Mesenchymal stem cell (in vitro differentiated cells and primary cell): ENCODE results near the gene UBE2E1.

Experiments
- DNase-seq: peaks from one replicate; pipeline ENCODE4 v3.0.0-alpha.2; 2013
- H2AFZ ChIP-seq: one replicate; pipeline ENCODE4 v1.6.1; 2013; ENCODE audit warnings: low read depth, mild to moderate bottlenecking, control low read depth, inconsistent platforms, low read length, moderate library complexity
- H2AK5ac ChIP-seq: 2 replicates; pipeline ENCODE4 v1.6.1; 2013; ENCODE audit warnings: low read length, moderate library complexity, mild to moderate bottlenecking, inconsistent platforms; ENCODE audit not compliant: severe bottlenecking
- H2BK120ac ChIP-seq: one replicate; pipeline ENCODE4 v1.6.1; 2013; ENCODE audit warnings: low read depth, mild to moderate bottlenecking, inconsistent platforms, low read length, moderate library complexity
- H2BK12ac ChIP-seq, 2 experiments: one replicate each; pipeline ENCODE4 v1.6.1; 2013; ENCODE audit warnings: inconsistent platforms in 2 of 2, low read length in 2 of 2, mild to moderate bottlenecking in 2 of 2, moderate library complexity in 2 of 2, control low read depth in 1 of 2
- H2BK15ac ChIP-seq: one replicate; pipeline ENCODE4 v1.6.1; 2013; ENCODE audit warnings: mild to moderate bottlenecking, low read depth, inconsistent platforms; ENCODE audit not compliant: poor library complexity, severe bottlenecking
- H2BK5ac ChIP-seq: 2 replicates; pipeline ENCODE4 v1.6.1; 2013; ENCODE audit warnings: low read depth, mild to moderate bottlenecking, low read length, control low read depth, inconsistent platforms; ENCODE audit not compliant: poor library complexity, severe bottlenecking
- H3K14ac ChIP-seq, 2 experiments: one replicate each; pipeline ENCODE4 v1.6.1; 2013; ENCODE audit warnings: inconsistent platforms in 2 of 2, low read length in 2 of 2, control low read depth in 1 of 2, mild to moderate bottlenecking in 1 of 2, moderate library complexity in 1 of 2
- H3K18ac ChIP-seq, 2 experiments: one replicate each; pipeline ENCODE4 v1.6.1; 2013; ENCODE audit warnings: inconsistent platforms in 2 of 2, low read length in 2 of 2, control low read depth in 1 of 2, low read depth in 1 of 2, mild to moderate bottlenecking in 1 of 2
- H3K23ac ChIP-seq, 2 experiments: one replicate each; pipeline ENCODE4 v1.6.1; 2013; ENCODE audit warnings: inconsistent platforms in 2 of 2, low read length in 2 of 2, mild to moderate bottlenecking in 2 of 2, moderate library complexity in 2 of 2, control low read depth in 1 of 2
- H3K27ac ChIP-seq: 2 replicates; pipeline ENCODE4 v1.5.1; 2013; ENCODE audit warnings: mild to moderate bottlenecking, moderate library complexity, low read length, control low read depth, inconsistent platforms; ENCODE audit not compliant: poor library complexity, severe bottlenecking
- H3K27me3 ChIP-seq, 2 experiments: 2 replicates each; pipeline versions ENCODE4 v1.6.1 to v1.7.0; 2013; ENCODE audit warnings: low read length in 2 of 2, mild to moderate bottlenecking in 2 of 2, moderate library complexity in 2 of 2, control low read depth in 1 of 2, inconsistent platforms in 1 of 2; ENCODE audit not compliant: control insufficient read depth in 1 of 2, insufficient read depth in 1 of 2
- H3K36me3 ChIP-seq, 2 experiments: 2 replicates each; pipeline versions ENCODE4 v1.6.1 to v1.7.0; 2013; ENCODE audit warnings: low read length in 2 of 2, control low read depth in 1 of 2, inconsistent platforms in 1 of 2, low read depth in 1 of 2, mild to moderate bottlenecking in 1 of 2; ENCODE audit not compliant: insufficient read depth in 2 of 2, control insufficient read depth in 1 of 2
- H3K4ac ChIP-seq, 2 experiments: one replicate each; pipeline ENCODE4 v1.6.1; 2013; ENCODE audit warnings: inconsistent platforms in 2 of 2, low read length in 2 of 2, mild to moderate bottlenecking in 2 of 2, moderate library complexity in 2 of 2, control low read depth in 1 of 2, low read depth in 1 of 2
- H3K4me1 ChIP-seq: 2 replicates; pipeline ENCODE4 v1.6.1; 2013; ENCODE audit warnings: low read depth, low read length, control low read depth; ENCODE audit not compliant: control insufficient read depth, insufficient read depth
- H3K4me2 ChIP-seq: 2 replicates; pipeline ENCODE4 v1.6.1; 2013; ENCODE audit warnings: low read length, mild to moderate bottlenecking, inconsistent platforms; ENCODE audit not compliant: poor library complexity, severe bottlenecking
- H3K4me3 ChIP-seq, 2 experiments: 2 replicates each; pipeline versions ENCODE4 v1.5.1 to v1.7.0; 2013; ENCODE audit warnings: low read length in 2 of 2, mild to moderate bottlenecking in 2 of 2, control low read depth in 1 of 2, low read depth in 1 of 2; ENCODE audit not compliant: insufficient read depth in 1 of 2
- H3K79me1 ChIP-seq: replicated peaks from 2 replicates; pipeline ENCODE4 v1.6.1; 2013; ENCODE audit warnings: mild to moderate bottlenecking, control low read depth, low read length, inconsistent platforms; ENCODE audit not compliant: poor library complexity, severe bottlenecking
- H3K9ac ChIP-seq: 2 replicates; pipeline ENCODE4 v1.7.0; 2013; ENCODE audit warnings: mild to moderate bottlenecking, low read length, moderate library complexity
- H3K9me3 ChIP-seq: 2 replicates; pipeline ENCODE4 v1.7.0; 2013; ENCODE audit warnings: mild to moderate bottlenecking, low read length; ENCODE audit not compliant: control insufficient read depth
- H4K8ac ChIP-seq: one replicate; pipeline ENCODE4 v1.6.1; 2013; ENCODE audit warnings: inconsistent platforms, mild to moderate bottlenecking, low read length, moderate library complexity
- H4K91ac ChIP-seq: one replicate; pipeline ENCODE4 v1.6.1; 2013; ENCODE audit warnings: mild to moderate bottlenecking, low read length, inconsistent platforms
- WGBS: methylation state at CpG from one replicate; pipeline ENCODE4 v1.1.7; 2013; ENCODE audit warnings: mixed read lengths; 5-methylcytosine and 5-hydroxymethylcytosine counted together

Gene UBE2E1

DNA sequence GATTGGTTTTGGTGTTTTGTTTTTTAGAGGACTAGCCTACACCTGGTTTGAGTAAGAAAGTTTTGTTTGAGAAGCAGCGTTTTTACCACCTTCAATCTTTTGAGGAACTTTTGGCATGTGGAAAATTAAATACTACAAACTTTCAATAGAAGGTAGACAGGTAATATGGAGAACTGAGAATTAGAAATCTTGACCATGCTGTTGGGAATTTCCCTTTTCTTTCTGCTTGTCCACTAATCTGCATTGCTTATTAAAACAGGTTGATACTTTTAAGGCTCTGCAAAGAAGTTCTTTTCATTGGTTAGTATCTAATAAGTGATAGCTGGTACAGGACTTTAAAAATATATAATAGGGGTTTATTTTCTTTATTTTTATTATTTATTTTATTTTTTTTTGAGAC lies 31.9 kb downstream of the UBE2E1 start:
- no peaks in the 10 kb centered on the region for H3K27me3 ChIP-seq
- no peak overlapping the region for H3K27ac ChIP-seq
- H3K14ac ChIP-seq = no peak overlapping the region
- H3K9me3 ChIP-seq = no peaks in the 10 kb centered on the region
- H3K18ac ChIP-seq = no peak overlapping the region
- no peak overlapping the region for H4K8ac ChIP-seq
- DNase-seq = no peak
- H2AK5ac ChIP-seq = no peak overlapping the region
- peaks cover 2% of the 10 kb centered on the region for H3K4me1 ChIP-seq
- no peaks in the 10 kb centered on the region for H3K36me3 ChIP-seq
- H3K4me2 ChIP-seq = no peak overlapping the region
- no peak overlapping the region for H3K4ac ChIP-seq
- H2BK15ac ChIP-seq = no peak overlapping the region
- H3K4me3 ChIP-seq = no peak overlapping the region
- no peak overlapping the region for H2BK12ac ChIP-seq
- H2BK5ac ChIP-seq = no peak overlapping the region
- H3K79me1 ChIP-seq = peaks cover 17% of the 10 kb centered on the region
- H4K91ac ChIP-seq = no peak overlapping the region
- no peak overlapping the region for H3K23ac ChIP-seq
- WGBS = 100% methylated on average over 1 of the region's 1 CpG
- no peak overlapping the region for H2AFZ ChIP-seq
- no peak overlapping the region for H3K9ac ChIP-seq
- no peak overlapping the region for H2BK120ac ChIP-seq

DNA sequence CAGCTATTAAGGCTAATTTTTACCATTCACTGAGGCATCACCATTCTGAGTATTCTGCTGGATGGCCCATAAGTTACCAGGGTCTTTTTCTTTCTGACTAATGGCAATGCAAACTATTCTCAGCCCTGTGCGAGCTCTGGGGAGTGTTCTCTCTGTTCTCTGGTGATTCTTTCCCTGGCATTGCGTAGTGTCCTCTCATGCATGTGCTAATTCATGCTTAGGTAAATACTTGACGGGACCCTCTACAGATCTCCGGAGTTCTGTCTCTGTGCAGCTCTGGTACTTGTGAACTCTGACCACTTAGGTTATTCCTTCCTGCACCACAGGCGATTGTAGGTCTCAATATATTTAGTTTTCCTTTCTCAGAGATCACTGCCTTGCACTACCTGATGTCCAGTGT lies 34.8 kb downstream of the UBE2E1 start:
- no peak overlapping the region for H3K14ac ChIP-seq
- H2AK5ac ChIP-seq = no peak overlapping the region
- H2BK15ac ChIP-seq = no peak overlapping the region
- no peak overlapping the region for H3K4me3 ChIP-seq
- no peak overlapping the region for H3K4ac ChIP-seq
- H3K4me2 ChIP-seq = no peak overlapping the region
- no peaks in the 10 kb centered on the region for H3K27me3 ChIP-seq
- H2BK5ac ChIP-seq = no peak overlapping the region
- H3K18ac ChIP-seq = no peak overlapping the region
- H4K91ac ChIP-seq = no peak overlapping the region
- peaks cover 2% of the 10 kb centered on the region for H3K4me1 ChIP-seq
- no peak overlapping the region for H4K8ac ChIP-seq
- 50% methylated on average over 4 of the region's 5 CpGs for WGBS
- H3K79me1 ChIP-seq = peaks cover 25% of the 10 kb centered on the region
- no peak for DNase-seq
- no peaks in the 10 kb centered on the region for H3K9me3 ChIP-seq
- no peak overlapping the region for H2AFZ ChIP-seq
- H3K27ac ChIP-seq = no peak overlapping the region
- no peak overlapping the region for H3K23ac ChIP-seq
- H3K9ac ChIP-seq = no peak overlapping the region
- H3K36me3 ChIP-seq = peaks cover 0 to 4% of the 10 kb centered on the region in 2 experiments
- H2BK12ac ChIP-seq = no peak overlapping the region
- H2BK120ac ChIP-seq = no peak overlapping the region

DNA sequence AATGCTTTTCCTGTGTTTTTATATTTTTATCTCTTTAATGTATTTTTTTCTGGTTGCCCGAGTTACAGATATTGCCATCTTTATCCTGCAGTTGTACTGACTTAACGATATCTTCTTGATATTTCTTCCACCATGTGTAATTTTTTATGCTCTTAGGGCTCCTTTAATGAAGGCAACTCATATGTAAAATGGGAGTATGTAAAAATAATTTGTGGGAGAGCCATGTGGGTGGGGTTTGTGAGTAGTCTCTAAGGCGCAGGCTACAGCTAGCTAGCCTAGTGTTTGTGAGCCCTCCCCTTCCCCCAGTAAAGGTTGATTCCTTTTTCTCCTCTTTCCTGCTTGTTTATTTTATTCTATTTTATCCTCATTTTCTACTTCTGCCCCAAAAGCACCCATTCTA lies 38.1 kb downstream of the UBE2E1 start:
- no peak overlapping the region for H3K9ac ChIP-seq
- H3K14ac ChIP-seq = no peak overlapping the region
- H3K4me2 ChIP-seq = no peak overlapping the region
- no peak overlapping the region for H2BK15ac ChIP-seq
- H4K91ac ChIP-seq = no peak overlapping the region
- H3K79me1 ChIP-seq = peaks cover 22% of the 10 kb centered on the region
- no CpG with 5 or more reads among the region's 3 CpGs for WGBS
- H2AFZ ChIP-seq = no peak overlapping the region
- no peak overlapping the region for H2BK120ac ChIP-seq
- H3K27ac ChIP-seq = no peak overlapping the region
- no peak overlapping the region for H4K8ac ChIP-seq
- peaks cover 2% of the 10 kb centered on the region for H3K4me1 ChIP-seq
- H3K4ac ChIP-seq = no peak overlapping the region
- H3K23ac ChIP-seq = no peak overlapping the region
- no peak overlapping the region for H2BK5ac ChIP-seq
- no peak overlapping the region for H2AK5ac ChIP-seq
- H3K9me3 ChIP-seq = no peaks in the 10 kb centered on the region
- peaks cover 0 to 4% of the 10 kb centered on the region in 2 experiments for H3K36me3 ChIP-seq
- no peak overlapping the region for H3K18ac ChIP-seq
- no peak for DNase-seq
- H2BK12ac ChIP-seq = no peak overlapping the region
- H3K4me3 ChIP-seq = no peak overlapping the region
- no peaks in the 10 kb centered on the region for H3K27me3 ChIP-seq

DNA sequence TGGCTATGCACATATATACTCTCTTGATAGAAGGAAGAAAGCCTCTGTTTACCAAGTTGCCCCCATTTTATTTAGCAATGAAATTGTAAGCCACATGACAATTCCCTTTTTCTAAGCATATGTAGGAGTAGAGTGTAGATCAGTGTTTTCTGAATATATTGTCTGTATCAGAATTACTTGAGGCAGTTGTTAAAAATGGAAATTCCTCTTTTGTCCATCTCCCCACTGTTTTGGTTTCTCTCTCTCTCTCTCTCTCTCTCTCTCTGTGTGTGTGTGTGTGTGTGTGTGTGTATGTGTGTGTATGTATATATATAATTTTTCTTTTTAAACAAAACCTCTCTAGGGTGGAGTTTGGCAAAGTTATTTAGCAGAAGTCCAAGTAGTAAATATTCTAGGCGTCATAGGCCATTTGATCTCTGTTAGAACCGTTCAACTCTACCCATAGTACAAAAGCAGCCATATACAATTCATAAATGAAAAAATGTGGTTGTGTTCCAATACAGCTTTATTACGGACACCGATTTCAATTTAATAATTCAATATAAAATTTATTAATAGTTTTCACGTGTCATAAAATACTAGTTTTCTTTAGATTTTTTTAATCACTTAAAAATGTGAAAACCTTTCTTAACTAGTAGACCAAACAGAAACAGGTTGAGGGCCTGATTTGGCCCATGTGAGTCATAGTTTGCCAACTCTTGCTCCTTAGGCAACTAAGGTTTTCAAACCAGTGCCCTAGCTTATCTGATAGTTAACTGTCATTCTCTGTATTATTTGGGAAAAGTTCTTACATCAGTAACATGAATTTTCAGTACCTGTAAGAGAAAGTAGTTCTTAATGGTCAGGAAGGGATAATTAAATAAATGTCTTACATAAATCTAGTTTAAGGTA lies 39.8 kb downstream of the UBE2E1 start:
- H3K4ac ChIP-seq = no peak overlapping the region
- WGBS = no CpG with 5 or more reads among the region's 5 CpGs

More for the DNA sequence above, 39.8 kb downstream of the UBE2E1 start:
- Histone ChIP-seq H2BK12ac (no peak overlapping the region), H2AFZ (no peak overlapping the region), H3K27me3 (no peaks in the 10 kb centered on the region), H2AK5ac (no peak overlapping the region), H3K4me3 (no peak overlapping the region), H3K23ac (no peak overlapping the region), H3K27ac (no peak overlapping the region), H3K36me3 (peaks cover 0 to 4% of the 10 kb centered on the region in 2 experiments), H2BK15ac (no peak overlapping the region), H4K8ac (no peak overlapping the region), H4K91ac (no peak overlapping the region), H3K14ac (no peak overlapping the region), H3K18ac (no peak overlapping the region), H3K4me2 (no peak overlapping the region), H3K79me1 (peaks cover 21% of the 10 kb centered on the region), H3K4me1 (peaks cover 2% of the 10 kb centered on the region), H3K9me3 (no peaks in the 10 kb centered on the region), H2BK5ac (no peak overlapping the region), H2BK120ac (no peak overlapping the region), H3K9ac (no peak overlapping the region)
- no peak for DNase-seq
